ENCODE results near the gene GNG11.

The GNG11 gene

DNA sequence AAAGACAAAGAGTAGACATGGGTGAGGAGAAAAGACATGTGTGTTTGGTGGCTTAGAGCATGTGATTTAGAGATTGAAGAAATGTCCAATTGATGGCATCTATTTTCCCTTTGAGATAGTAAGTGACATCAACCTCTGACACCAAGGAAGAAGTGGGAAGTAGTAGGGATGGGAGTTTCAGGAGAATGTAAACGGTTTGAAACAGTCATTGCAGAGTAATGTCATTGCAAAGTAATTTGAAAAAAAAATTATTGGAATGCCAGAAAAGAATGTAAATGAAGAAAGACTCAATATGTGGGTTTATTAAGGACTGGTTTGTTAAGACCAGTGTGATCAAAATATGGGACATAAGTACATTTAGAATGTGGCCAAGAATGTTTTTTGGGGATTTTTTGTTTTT is 26.6 kb downstream of the GNG11 start:
- TF ChIP-seq, protein P1, sequence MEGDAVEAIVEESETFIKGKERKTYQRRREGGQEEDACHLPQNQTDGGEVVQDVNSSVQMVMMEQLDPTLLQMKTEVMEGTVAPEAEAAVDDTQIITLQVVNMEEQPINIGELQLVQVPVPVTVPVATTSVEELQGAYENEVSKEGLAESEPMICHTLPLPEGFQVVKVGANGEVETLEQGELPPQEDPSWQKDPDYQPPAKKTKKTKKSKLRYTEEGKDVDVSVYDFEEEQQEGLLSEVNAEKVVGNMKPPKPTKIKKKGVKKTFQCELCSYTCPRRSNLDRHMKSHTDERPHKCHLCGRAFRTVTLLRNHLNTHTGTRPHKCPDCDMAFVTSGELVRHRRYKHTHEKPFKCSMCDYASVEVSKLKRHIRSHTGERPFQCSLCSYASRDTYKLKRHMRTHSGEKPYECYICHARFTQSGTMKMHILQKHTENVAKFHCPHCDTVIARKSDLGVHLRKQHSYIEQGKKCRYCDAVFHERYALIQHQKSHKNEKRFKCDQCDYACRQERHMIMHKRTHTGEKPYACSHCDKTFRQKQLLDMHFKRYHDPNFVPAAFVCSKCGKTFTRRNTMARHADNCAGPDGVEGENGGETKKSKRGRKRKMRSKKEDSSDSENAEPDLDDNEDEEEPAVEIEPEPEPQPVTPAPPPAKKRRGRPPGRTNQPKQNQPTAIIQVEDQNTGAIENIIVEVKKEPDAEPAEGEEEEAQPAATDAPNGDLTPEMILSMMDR (IDR thresholded peaks at IDR 0.05), result no peak

DNA sequence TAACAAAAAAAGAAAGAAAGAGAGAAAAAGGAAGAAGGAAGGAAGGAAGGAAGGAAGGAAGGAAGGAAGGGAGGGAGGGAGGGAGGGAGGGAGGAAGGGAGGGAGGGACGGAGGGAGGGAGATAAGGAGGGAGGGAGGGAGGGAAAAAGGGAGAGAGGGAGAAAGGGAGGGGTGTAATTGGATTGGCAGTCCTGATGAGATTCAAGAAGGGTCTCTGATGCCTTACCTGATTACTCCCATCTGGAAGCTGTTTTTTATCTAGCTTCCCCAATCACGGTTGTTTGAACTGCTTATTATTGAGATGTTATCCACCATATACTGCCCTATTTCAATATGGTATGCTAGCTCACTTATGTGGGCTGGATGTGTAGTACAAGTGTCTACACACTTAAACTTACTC is 27.3 kb downstream of the GNG11 start:
- TF ChIP-seq, protein P1 (IDR thresholded peaks at IDR 0.05), result no peak

DNA sequence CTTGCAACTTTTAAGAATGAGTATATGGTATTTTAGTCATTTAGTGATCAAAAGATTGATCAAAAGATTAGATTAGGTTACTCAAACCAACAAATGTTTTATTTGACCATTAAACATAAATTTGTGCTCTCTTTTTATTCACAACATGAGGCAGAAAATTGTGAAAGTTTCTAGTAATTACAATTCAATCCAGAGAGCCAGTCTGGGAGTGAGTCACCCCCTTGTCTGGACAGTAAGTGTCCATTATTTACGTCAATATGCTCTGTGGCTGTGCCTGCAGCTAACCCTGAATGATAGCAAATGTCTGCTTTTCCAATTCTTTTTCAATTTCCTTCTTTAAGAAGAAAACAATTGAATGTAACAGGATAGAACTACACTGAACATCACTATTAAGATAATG is 27.9 kb downstream of the GNG11 start:
- TF ChIP-seq, protein P1 (IDR thresholded peaks at IDR 0.05), result no peak

DNA sequence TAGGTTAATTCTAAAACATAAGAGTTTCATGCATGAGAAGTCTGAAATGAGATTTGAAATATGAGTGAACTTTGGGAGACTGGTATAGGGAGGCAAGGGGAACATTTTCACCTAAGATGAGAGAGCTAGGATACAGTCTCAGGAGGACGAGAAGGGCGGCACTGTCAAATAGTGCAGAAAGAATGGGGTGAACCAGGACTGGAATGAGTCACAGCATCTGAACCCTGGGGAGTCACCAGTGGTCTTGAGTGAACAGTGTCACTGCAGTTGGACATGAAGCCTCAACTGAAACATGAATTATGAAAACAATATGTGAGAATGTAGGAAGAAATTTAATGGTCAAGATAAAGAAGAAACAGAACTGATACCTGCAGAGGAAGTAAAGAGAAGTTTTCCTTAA is 33.8 kb downstream of the GNG11 start:
- TF ChIP-seq, protein P1 (IDR thresholded peaks at IDR 0.05), result no peak

DNA sequence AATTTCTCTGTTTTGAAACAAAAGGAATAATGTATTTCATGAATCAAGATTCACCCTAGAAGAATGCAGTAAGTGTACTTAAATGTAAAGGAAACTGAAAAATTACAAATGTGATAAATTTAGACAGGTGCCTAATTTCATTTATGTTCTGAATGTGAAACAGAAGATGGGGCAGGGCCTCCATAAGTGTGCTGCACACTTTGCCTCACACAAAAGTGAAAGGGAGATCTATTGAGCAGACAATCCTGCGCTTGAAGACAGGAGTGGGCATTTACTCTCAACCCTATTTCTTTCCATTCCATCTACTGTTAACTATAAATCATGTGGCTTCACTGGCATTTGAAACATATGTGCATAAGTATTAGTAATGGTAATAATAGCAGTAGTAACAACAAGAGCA is 36.2 kb downstream of the GNG11 start:
- TF ChIP-seq, protein P1 (IDR thresholded peaks at IDR 0.05), result no peak

DNA sequence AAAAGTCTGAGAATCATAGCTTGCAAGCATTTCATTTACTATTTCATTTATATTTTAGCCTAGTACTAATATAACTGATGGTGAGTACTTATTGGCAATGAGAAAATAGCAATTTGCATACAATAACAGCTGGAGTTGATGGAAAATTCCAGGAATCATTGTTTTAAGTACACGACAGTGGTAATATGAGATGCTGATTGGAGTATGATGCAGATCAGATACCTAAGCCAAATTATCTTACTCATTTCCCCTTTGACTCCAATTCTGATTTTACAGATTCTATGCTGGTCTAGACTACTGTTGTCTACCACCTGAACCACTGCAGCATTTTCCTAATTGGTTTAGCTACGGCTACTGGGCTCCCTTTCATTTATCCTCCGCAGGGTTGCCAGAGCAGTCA is 36.7 kb downstream of the GNG11 start:
- TF ChIP-seq, protein P1 (IDR thresholded peaks at IDR 0.05), result no peak

DNA sequence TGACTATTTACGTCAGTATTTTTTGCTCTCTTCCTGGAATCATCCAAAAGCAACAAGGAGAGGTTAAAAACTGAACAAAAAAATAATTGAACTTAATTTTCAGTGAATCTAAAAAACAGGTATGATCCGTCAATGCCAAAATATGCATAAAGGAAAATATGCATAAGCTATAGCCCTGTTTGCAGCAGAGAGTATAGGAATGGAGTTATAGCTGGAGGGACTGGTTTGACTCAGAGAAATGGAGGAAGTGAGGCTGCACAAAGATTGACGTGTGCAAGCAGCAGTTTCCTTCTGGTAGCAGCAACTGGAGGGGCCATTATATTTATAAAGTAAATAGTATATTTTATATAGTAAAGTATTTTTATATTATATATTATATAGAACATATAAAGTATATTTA is 37.1 kb downstream of the GNG11 start:
- TF ChIP-seq, protein P1 (IDR thresholded peaks at IDR 0.05), result no peak

DNA sequence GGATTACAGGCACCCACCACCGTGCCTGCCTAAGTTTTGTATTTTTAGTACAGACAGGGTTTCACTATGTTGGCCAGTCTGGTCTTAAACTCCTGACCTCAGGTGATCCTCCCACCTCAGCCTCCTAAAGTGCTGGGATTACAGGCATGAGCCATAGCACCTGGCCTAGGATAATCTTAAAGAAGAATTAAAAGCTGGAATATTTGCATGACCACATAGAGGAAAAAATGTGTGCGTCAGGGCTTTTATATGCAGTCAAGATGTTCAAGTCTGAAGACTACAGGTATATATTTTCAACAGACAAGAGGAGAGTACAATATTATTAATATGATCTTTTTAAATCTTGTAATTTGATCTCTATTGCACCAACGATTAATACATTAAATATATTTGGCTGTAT is 39.5 kb downstream of the GNG11 start:
- TF ChIP-seq, protein P1 (IDR thresholded peaks at IDR 0.05), result no peak

Data from LNCAP (cell line).